ENCODE data around the gene FOXO3.

DNA sequence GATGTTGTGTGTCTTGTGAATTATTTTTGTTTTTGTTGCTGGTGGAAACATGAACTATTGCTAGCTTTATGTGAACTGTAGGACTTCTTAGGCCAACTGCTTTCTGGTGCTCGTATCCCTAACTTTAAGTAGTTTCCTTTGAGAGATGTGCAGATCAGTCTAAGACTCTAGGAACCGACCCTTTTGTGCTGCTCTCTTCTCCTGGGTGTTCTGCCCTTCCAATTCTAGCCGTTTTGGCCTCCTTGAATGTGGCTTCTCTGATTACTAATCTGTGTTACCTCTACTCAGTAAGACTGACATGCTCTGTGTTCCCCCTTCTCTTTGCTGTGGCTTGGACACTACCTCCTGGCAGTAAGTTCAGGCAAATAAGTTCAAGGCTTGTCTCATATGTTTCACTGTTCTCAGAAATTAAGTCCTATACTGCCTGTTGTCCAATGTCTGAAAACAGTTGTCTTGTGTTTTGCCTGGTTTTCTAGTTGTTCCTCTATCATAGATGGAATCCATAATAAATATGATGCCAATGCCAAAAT is 58.0 kb downstream of the FOXO3 start:
- TF ChIP-seq CTCF (IDR thresholded peaks at IDR 0.05), result no peak
- no peak for TF ChIP-seq POLR2AphosphoS5 (IDR thresholded peaks at IDR 0.05)
